SW 1271 (cell line): ENCODE results near the gene COL20A1.

Experiments used
- DNase-seq, 2 experiments: peaks; one replicate each; lab custom pipeline; 2025; lab: John Stamatoyannopoulos, UW

COL20A1 gene

DNA sequence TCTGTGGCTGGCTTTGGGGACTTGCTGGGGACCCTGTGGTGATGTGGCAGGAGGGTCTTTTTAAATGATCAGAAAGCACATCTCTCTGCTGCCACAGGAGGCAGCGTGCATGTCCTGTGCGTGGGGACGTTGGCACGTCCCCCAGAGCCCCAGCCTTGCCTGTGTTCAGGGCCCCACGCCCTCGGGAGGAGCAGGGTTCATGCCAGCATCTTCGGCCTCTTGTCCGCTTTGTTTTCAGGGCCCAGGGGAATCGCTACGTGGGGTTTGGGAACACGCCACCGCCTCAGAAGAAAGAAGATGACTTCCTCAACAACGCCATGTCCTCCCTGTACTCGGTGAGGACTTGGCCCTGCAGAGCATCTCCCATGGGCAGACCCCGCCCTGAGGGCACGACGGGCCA lies 14.3 kb upstream of the COL20A1 start:
- no peak for DNase-seq

DNA sequence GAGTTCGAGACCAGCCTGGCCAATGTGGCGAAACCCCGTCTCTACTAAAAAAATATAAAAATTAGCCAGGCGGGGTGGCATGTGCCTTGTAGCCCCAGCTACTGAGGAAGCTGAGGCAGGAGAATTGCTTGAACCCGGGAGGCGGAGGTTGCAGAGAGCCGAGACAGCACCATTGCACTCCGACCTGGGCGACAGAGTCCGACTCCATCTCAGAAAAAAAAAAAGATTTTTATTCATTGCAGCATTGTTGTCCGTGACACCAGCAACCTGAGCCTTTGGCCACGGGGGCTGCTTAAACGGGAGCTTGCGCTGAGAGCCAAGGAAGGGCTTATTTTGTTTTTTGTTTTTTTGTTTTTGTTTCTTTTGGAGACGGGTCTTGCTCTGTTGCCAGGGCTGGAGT lies 13.1 kb upstream of the COL20A1 start:
- no peak for DNase-seq

DNA sequence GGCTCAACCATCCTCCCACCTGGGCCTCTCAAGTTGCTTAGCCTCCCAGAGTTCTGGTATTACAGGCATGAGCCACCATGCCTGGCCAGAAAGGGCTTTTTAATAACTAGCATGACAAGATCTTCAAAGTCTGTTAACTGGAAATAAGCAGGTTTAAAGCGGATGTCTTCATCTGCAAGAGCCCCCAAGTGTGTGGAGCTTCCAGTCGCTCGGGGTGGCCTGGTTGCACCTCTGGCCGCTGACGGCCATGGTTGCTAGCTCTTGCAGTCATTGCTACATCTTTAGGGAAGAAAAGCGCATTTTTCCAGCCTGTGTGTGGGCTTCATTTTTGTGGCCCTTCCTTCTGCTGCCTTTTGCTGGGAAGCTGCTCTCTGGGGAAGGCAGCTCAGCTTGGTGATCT lies 12.6 kb upstream of the COL20A1 start:
- DNase-seq, result no peak

DNA sequence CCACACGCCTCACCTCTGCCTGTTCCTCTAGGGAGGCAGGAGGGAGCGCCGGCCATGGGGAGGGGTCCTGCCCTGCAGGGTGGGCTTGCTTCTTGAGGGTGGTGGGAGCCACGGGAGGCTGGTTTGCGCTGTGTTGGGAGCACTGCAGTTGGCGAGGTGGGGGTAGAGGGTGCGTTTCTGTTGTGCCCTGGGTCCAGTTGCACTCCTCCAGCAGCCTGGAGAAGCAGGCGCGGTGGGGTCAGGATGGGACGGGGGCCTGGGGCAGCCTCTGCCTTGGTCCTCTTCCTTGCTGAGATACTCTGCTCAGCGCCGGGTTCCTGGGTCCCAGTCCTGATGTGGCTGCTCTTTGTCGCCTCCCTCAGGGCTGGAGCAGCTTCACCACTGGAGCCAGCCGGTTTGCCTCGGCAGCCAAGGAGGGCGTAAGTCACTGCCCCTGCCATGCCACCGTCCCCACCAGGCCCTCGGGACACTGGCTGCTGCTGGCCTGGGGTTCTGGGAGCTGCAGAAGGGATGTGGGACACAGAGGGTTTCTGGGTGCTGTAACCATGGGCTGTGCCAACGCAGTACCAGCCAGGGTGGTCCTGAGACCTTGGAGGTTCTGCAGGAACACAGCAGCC lies 11.9 kb upstream of the COL20A1 start:
- DNase-seq, result no peak

DNA sequence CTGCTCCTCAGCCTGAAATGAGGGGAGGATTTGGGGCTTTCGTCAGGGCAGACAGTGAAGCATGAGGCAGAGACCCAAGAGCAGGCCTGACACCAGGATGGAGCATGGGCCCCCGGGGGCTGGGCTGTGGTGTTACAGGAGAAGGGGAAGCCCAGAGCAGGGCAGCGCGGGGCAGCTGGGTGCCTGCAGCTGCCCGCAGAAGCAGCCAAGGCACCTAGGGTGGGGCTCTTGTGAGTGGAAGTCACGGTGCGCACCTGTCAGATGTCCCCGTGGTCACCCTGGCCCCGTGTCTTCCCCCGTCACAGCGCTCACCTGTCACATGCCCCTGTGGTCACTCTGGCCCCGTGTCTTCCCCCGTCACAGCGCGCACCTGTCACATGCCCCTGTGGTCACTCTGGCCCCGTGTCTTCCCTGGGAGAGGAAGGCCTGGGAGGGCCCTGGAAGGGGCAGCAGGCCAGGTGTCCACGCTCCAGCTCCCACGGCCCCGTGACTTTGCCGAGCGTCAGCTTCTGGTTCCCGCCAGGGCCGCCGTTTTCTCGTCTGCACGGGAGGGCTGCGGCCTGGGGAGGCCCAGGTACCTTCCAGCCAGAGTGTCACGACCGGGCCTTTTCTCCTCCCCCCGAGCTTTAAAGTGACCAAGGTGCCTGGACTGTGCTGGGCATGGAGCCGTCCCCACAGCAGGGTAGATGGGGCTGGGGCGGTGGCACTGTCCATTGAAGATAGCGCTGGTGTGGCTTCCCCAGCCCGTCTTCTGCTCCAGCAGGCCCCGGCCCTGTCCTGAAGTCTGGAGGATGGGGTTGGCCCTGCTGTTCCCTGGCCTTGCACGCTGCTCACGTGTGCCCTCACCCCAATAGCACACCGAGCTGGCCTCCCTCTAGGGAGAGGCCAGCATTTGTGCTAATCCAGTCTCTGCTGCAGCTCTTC lies 11.0 kb upstream of the COL20A1 start:
- no peak for DNase-seq

DNA sequence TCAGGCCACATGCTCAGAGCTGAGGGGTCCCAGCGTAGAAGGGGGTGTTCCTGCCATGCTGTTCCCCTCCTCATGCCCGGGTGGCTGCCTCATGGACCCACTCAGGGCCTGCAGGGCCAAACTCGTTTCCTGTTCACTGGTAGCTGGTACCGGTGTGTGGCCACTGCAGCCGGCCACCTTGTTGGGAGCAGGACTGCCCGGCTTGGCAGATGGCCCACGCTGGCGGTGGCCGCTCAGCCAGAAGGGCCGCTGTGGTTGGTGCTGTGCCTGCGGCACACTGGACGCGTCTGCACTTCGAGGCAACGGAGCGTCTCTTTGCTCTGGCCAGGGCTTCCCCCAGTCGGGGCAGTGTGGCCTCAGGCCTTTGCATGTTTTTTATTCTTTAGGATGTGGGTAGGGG lies 10.0 kb upstream of the COL20A1 start:
- DNase-seq, result no peak

DNA sequence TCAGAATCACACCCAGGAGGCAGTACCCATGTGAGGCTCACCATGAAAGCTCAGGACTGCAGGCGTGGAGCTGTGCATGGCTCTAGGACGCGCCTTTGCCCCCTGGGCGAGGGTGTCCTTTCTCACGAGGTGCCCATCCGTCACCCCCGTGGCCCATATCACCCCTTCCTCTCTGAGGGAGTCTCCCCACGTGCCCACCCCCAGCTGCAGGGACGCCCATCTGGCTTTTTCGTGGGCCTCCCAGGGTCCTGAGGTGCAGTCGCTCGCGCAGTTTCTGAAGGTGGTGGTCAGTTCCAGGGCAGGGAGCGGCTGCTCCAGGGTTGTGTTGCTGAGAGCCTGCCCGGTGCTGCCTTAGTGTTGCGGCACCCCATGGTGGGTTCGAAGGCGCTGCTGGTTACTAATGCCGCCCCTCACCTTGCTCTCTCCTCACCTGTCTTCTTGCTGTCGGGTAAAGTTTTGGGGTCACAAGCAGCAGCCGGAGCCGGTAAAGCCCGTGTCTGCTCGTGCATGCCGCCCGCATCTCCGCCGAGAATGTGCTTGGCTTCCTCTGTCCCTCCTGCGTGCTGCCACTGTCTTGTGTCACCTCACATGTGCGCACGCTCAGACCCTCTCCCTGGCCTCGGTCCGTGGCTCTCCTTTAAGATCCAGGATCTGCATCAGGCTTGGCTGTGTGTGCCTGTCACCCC lies 9.4 kb upstream of the COL20A1 start:
- DNase-seq, result no peak

DNA sequence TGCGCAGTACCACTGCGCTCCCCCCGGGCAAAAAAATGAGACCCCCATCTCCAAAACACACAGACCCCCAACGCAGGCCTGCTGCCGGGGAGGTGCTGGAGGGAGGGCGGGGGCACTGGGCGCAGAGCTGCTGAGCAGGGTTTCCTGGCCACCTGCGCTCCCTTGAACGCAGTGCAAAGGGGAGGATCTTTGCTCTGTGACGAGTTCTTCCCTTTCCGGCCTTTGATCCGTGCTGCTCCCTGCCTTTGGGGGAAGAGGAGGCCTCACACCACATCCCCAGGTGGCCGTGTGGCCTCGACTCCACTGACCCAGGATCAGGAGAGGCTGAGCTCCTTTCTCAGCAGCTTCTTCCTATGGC lies 8.9 kb upstream of the COL20A1 start:
- DNase-seq, result no peak

DNA sequence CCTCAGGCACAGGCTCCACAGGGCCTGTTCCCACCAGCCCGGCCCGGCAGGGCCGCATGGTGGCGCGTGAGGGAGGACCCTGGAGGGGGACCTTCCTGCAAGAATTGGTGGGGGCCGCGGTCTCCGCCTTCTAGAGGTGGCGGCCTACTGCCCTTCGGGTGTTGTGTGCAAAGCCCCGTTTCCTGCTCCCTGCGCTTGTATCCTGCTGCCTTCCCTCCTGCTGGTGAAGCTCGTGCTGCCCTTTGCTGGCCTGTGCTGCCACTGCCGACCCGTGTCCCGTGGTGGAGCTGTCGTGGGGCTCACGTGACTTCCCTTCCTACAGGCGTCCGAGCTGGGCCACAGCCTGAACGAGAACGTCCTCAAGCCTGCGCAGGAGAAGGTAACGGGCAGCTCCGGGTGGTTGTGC lies 8.4 kb upstream of the COL20A1 start:
- DNase-seq, result no peak

DNA sequence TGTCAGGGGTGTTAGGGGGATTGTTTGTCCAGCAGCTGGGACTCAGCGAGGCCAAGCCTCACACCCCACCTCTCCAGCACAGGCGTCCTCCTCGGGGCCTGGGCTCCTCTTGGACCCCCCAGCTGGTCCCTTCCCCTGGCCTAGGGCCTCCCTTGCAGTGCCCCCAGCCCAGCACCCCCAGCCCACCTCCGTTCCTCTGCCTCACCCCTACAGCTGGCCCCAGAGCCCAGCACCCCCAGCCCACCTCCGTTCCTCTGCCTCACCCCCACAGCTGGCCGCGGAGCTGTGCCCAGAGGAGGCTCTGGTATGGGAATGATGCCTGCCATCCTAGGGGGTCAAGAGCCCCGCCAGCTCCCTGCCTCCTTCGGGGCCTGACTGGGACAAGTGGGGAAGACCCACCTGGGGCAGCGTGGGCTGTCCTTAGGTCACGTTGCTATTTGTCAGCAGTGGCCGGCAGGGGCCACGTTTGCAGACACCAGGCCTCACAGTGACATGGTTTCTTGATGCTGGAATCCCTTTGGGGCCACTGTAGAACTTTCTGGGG lies 7.9 kb upstream of the COL20A1 start:
- DNase-seq, result no peak

DNA sequence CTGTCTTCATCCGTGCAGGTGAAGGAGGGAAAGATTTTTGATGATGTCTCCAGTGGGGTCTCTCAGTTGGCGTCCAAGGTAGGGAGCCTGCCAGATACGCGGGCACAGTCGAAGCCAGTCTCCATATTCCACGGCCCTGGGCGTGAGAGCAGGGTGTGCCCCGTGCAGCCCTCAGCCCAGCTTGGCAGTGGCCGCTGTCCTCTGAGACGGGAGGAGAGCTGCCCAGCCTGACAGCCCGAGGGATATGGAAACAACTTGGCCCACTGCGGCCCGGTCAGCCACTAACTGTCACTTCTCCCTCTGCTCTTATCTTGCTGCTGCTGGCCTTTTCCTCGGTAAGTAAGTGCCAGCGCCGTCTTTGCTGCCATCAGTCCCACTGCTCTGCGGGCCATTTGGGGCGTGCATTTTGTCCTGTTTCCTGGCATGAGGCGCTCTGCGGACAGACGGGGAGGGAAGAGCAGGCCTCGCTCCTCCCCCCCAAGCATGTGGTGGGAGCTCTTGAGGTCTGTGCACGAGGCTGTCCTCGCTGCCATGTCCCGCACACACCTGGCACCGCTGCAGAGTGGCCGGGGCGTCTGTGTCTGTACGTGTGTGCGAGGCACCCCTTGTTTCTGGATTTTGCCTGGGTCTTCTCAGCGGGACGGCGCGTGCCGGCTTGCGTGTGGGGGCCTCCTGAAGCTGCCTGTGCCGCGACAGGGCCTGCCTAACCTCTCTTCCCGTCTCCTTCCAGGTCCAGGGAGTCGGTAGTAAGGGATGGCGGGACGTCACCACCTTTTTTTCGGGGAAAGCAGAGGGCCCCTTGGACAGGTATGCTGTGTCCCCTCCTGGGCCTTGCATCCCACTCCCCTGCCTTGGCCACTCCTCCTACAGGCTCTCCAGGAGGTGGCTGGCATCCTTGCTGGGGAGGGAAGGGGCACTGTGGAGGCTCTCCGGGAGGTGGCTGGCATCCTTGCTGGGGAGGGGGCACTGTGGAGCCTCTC lies 7.1 kb upstream of the COL20A1 start:
- DNase-seq, result no peak

DNA sequence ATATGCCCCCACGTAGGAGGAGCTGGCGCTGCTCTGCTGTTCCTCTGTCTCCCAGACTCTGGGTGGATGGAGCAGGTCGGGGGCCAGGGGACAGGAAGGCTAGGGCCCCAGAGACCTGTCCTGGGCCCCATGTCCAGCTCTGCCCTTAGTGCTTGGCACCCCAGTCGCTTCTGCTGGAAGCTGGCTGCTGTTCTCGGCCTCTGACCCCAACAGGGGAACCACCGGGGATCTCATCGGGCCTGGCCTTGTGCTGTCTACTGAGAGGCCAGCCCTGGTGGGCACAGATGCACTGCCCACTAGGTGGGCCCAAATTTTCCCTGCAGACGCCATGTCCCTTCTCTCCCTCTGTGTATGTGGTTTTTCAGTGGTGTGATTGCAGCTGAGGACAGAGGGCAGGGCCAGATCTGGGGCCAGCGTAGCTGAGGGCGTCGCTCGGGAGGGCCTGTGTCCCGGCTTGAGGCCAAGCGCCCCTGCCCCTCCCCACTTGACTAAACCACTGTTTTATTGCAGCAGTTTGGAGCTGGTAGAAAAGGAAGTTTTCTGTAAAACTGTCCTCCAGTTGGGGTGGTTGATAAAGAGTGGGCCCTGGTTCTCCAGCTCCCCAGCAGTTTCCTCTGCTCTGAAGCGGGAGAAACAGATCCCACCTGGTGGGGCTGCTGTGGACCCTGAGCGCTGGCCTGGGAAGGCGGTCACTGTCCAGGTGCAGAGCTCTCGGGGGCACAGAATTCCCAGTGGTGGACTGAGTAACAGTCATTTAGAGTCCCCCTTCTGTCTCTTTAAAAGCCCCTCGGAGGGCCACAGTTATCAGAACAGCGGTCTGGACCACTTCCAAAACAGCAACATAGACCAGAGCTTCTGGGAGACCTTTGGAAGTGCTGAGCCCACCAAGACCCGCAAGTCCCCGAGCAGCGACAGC lies 5.9 kb upstream of the COL20A1 start:
- DNase-seq, result no peak

DNA sequence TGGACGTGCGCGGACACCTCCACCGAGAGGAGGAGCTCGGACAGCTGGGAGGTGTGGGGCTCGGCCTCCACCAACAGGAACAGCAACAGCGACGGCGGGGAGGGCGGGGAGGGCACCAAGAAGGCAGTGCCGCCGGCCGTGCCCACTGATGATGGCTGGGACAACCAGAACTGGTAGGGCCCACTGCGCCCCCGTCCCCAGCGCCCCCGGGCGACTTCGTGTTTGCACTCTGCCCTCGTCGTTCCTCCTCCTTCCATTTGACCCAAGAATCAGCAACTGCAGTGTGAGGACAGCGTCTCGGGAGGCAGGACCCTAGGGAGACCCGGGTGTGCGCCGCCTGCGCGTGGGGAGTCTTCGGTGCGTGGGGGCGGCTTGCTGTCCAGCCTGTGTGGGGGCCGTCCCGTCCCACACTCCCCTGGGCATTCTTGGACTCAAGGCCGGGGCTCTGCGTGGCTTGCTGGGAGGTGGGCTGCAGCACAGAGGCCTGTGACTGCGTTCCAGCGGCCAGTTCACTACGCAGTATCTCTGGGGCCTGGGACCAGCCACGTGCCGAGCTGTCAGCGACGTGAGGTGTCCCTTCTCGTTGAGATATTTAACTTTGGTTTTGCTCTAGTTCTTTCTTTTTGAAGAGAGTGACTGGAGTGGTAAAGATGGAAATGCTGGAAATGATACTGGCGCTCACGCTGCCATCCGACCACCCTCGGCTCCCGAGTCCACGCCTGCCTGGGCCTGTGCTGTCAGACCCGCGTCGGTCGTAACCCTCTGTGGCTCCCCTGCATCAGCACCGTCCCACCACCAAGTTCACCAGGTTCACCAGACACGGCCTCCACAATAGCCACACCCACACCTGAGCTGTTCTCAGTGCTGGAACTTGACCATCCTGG lies 5.0 kb upstream of the COL20A1 start:
- no peak for DNase-seq

DNA sequence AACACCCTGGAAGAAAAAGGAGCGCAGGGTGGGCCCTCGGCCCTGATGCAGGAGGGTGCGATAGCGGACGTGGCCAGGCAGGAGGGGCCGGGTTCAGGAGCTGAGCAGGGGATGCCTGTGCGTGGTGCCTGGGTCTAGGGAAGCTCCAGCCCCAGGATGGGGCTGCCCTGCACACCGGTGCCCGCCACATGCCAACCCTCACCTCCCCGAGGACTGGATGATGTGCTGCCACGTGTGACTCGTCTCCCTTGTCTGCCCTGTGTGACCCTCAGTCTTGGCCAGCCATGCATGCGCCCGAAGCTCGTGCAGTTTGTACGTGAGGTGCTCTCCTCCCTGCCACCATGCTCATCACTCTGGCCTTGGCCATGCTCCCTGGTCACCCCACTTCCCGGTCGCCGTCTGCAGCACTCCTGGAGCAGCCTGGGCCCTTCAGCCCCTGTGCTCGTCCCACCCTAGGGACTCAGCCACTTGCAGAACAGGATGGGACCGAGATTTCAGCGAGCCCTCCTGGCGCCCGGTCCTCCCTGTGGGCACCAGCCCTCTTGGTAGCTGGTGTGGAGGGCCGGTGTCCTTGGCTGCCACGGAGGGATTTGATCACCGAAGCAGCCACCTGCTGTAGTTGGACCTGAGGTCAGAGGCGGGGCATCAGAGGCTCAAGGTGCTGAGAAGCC lies 4.3 kb upstream of the COL20A1 start:
- DNase-seq, result no peak

DNA sequence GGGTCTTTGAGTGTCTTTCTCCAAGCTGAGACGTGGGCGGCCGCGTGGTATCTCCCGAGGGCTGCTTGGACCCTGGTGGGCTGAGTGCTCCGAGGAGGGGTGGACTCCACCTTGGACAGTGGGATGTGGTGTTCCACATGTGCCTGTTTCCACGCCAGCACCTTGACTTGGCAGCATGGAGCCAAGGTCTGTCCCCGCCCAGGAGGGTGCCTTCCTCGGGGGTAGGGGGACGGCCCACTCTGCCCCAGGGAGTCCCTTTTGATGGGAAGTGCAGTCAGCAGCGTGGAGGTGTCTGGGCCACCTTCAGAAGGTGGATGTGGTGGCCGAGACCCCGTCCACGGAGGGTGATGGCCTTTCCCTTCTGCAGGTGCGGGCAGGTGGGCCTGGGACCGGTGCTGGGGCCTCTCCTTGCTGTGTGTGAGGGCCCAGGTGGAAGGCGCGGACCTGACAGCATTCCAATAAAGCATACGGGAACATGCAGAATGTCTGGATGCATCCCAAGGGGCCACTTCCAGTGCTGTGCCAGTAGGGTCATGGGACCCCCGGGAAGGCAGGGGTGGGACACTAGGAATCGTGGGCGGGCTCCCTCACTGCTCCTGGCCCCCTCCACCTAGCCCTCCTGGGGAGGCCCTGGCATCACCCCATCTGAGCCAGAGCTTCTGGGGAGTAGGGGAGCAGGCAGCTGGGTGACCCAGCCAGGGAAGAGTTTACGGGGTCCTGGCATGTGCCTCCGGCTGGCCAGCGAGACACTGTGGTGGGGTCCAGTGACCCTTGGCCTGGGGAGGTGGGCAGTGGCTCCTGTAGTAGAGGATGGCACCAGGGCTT lies 3.5 kb upstream of the COL20A1 start:
- no peak for DNase-seq

DNA sequence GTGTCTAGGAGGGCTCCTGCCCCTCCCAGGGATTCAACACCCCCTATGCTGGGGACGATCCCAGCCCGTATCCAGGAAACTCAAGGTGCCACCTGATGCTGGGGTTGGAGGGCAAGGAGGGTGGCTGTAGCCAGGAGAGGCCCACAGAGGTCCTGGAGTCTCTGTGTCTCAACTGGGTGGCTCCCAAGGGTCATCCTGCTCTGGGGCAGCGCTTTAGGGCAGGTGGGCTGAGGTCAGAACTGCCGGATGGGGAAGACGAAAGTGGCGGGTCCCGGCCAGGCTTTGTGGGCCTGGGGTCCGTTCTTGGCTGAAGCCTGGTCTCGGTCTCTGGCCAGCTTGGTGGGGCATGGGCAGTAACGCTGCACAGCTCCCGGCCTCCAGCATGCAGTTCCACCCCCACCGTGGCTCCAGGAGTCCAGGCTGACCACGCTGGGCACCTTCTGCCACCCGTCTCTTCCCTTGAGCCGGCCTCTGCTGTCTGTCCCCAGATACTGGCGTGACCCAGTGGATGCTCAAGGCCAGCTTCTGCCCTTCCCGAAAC lies 2.8 kb upstream of the COL20A1 start:
- no peak for DNase-seq

DNA sequence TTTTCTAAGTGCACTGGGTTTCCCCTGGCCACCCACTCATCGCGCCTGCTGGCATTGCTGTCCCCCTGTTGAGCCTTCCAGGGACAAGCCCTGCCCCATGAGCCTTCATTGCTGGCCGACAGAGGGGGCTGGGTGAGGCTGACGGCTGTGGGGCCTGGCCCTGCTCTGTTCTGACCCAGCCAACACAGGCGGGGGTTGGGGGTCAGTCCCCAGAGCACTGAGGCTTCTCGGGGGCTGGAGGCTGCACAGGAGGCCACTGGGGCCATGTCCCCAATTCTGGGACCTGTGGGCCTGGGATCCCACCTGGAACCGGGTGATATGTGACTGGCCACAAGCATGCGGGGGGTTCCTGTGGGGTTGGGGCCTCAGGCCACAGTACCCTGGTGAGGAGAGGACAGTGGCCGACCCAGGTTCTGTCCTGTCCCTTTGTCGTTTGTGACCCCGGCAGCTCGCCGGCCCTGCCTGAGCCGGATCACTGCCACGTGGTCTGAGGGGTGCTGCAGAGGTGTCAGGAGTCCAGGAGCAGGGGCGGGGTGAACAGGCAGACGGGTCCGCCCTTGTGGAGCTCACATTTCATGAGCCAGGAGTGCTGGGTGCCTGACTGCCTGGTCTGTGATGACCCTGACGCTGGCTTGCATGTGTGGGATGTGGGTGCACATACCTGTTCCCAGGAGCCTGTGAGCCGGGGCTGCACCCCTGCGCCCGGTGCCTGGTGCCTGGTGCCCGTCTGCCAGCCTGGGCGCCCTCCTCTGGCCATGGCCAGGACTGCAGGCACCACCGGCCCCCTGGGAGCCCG lies 2.1 kb upstream of the COL20A1 start:
- DNase-seq, result no peak
